SK-N-SH (cell line): Measurements from ENCODE around the gene PRR12. TPM values are rescaled to one million over a fixed set of nuclear protein-coding genes. Genes with fewer than 3 reads are reported as not detected.

Experiments
- CTCF ChIA-PET: fragments of 300-600, 350-600 bp; formaldehyde crosslinking; extraction: SDS; loops from one replicate; lab custom pipeline; 2021; lab: Yijun Ruan, JAX
- POLR2A ChIA-PET: fragments of 350-600 bp; sonication (Branson Sonifier 250); formaldehyde crosslinking; extraction: SDS; loops from one replicate; lab custom pipeline; 2020; ENCODE audit warnings: antibody characterized with exemption, inconsistent platforms; lab: Yijun Ruan, JAX
- DNase-seq: peaks from one replicate; pipeline ENCODE4 v3.0.0; 2012
- H2AFZ ChIP-seq: fragments of 200-600 bp; sonication (generic); 2 replicates; pipeline ENCODE4 v1.8.1; 2016; ENCODE audit warnings: antibody characterized with exemption, mild to moderate bottlenecking, low read depth
- H3F3A ChIP-seq: fragments of 200-600 bp; sonication (generic); replicated peaks from 2 replicates; pipeline ENCODE3; 2016; ENCODE audit warnings: antibody characterized with exemption, mild to moderate bottlenecking; ENCODE audit not compliant: insufficient read depth
- H3K27ac ChIP-seq, 2 experiments: fragments of 200-500 bp in 1 of 2; fragments of 200-600 bp in 1 of 2; sonication (Bioruptor generic) in 1 of 2; sonication (generic), shearing (Covaris generic) in 1 of 2; 2 replicates each; pipeline versions ENCODE4 v1.5.1 to v1.6.1; 2014 to 2016; ENCODE audit warnings: low read depth in 2 of 2, inconsistent platforms in 1 of 2, low read length in 1 of 2, mild to moderate bottlenecking in 1 of 2, mixed read lengths in 1 of 2
- H3K27me3 ChIP-seq: fragments of 200-600 bp; sonication (generic), shearing (Covaris generic); 2 replicates; pipeline ENCODE4 v1.6.1; 2016; ENCODE audit warnings: mixed run types; ENCODE audit not compliant: insufficient read depth
- H3K36me3 ChIP-seq, 2 experiments: fragments of 200-500 bp in 1 of 2; fragments of 200-600 bp in 1 of 2; sonication (Bioruptor generic) in 1 of 2; sonication (generic) in 1 of 2; replicated peaks in 1 of 2; 2 replicates each; pipeline versions ENCODE3 to v1.5.1; 2014 to 2016; ENCODE audit warnings: low read length in 1 of 2, mild to moderate bottlenecking in 1 of 2; ENCODE audit not compliant: insufficient read depth in 2 of 2, control insufficient read depth in 1 of 2
- H3K4me1 ChIP-seq, 2 experiments: fragments of 200-500 bp in 1 of 2; fragments of 200-600 bp in 1 of 2; sonication (Bioruptor generic) in 1 of 2; sonication (generic), shearing (Covaris generic) in 1 of 2; 2 replicates each; pipeline versions ENCODE4 v1.5.1 to v1.6.1; 2014 to 2016; ENCODE audit warnings: low read depth in 1 of 2, low read length in 1 of 2, mixed run types in 1 of 2; ENCODE audit not compliant: insufficient read depth in 2 of 2, control insufficient read depth in 1 of 2
- H3K4me2 ChIP-seq: fragments of 200-600 bp; sonication (generic), shearing (Covaris generic); 2 replicates; pipeline ENCODE4 v1.6.1; 2017; ENCODE audit warnings: mixed run types
- H3K4me3 ChIP-seq, 2 experiments: fragments of 200-500 bp in 1 of 2; fragments of 200-600 bp in 1 of 2; sonication (Bioruptor generic) in 1 of 2; sonication (generic), shearing (Covaris generic) in 1 of 2; 2 replicates each; pipeline versions ENCODE4 v1.5.1 to v1.8.1; 2014 to 2016; ENCODE audit warnings: low read depth in 2 of 2, inconsistent platforms in 1 of 2, low read length in 1 of 2, mild to moderate bottlenecking in 1 of 2, mixed read lengths in 1 of 2, moderate library complexity in 1 of 2
- H3K79me2 ChIP-seq: fragments of 200-600 bp; sonication (generic); 2 replicates; pipeline ENCODE4 v1.8.1; 2017; ENCODE audit warnings: mild to moderate bottlenecking; ENCODE audit not compliant: insufficient read depth
- H3K9ac ChIP-seq: fragments of 200-600 bp; sonication (generic); 2 replicates; pipeline ENCODE4 v1.6.1; 2017; ENCODE audit warnings: mixed run types
- H3K9me2 ChIP-seq: fragments of 200-600 bp; sonication (generic); 2 replicates; pipeline ENCODE4 v1.6.1; 2017; ENCODE audit warnings: mixed run types
- H3K9me3 ChIP-seq: fragments of 200-600 bp; sonication (generic); 2 replicates; pipeline ENCODE4 v1.6.1; 2017; ENCODE audit warnings: mixed run types, mild to moderate bottlenecking, moderate library complexity
- H4K20me1 ChIP-seq: fragments of 200-600 bp; sonication (generic); 2 replicates; pipeline ENCODE4 v1.6.1; 2017; ENCODE audit warnings: mild to moderate bottlenecking, mixed run types; ENCODE audit not compliant: insufficient read depth
- EZH2phosphoT487 ChIP-seq: fragments of 200-600 bp; sonication (generic); IDR thresholded peaks from 2 replicates; pipeline ENCODE4 v1.6.1; 2017; ENCODE audit warnings: low read depth, mixed run types, mild to moderate bottlenecking, antibody characterized with exemption, moderate library complexity, borderline replicate concordance
- FOXM1 ChIP-seq: IDR thresholded peaks from 2 replicates; pipeline ENCODE4 v1.4.0; 2012; ENCODE audit warnings: low read depth, mild to moderate bottlenecking
- GABPA ChIP-seq: IDR thresholded peaks from 2 replicates; pipeline ENCODE4 v1.4.0; 2012; ENCODE audit warnings: low read depth, mild to moderate bottlenecking
- JUND ChIP-seq: IDR thresholded peaks from 2 replicates; pipeline ENCODE4 v1.4.0; 2012
- MEF2A ChIP-seq: IDR thresholded peaks from 2 replicates; pipeline ENCODE4 v1.4.0; 2012; ENCODE audit warnings: low read depth, borderline replicate concordance
- NFIC ChIP-seq: IDR thresholded peaks from 2 replicates; pipeline ENCODE4 v1.4.0; 2012; ENCODE audit warnings: borderline replicate concordance
- RCOR1 ChIP-seq: fragments of 150-350 bp; IDR thresholded peaks from 2 replicates; pipeline ENCODE4 v1.6.1; 2017; ENCODE audit warnings: antibody characterized with exemption, low read length
- SIN3A ChIP-seq: IDR thresholded peaks from 2 replicates; pipeline ENCODE4 v1.6.1; 2012; ENCODE audit warnings: low read depth, mild to moderate bottlenecking, low read length, moderate library complexity, borderline replicate concordance
- WGBS: methylation state at CpG from one replicate; pipeline ENCODE4 v1.1.6; 2017; ENCODE audit warnings: low lambda C conversion rate; 5-methylcytosine and 5-hydroxymethylcytosine counted together
- polyA plus RNA-seq, 3 experiments: library from polyadenylated mRNA; depleted of rRNA; stranded (reverse); fragments of >200 nt; gene quantifications; 2 replicates each; pipeline ENCODE4 v1.2.3, GENCODE V29; 2012
- TF ChIP-seq, protein P1 (sequence below): IDR thresholded peaks from 2 replicates; pipeline ENCODE4 v1.6.1; 2012; ENCODE audit warnings: mild to moderate bottlenecking, low read depth, low read length, moderate library complexity
- TF ChIP-seq, protein P2 (sequence below): fragments of 200-600 bp; sonication (generic); IDR thresholded peaks from 2 replicates; pipeline ENCODE4 v1.6.1; 2017; ENCODE audit warnings: antibody characterized with exemption, mild to moderate bottlenecking, moderate library complexity
- TF ChIP-seq, protein P3 (sequence below): IDR thresholded peaks from 2 replicates; pipeline ENCODE4; 2012
- TF ChIP-seq, protein P4 (sequence below): fragments of 150-350 bp; IDR thresholded peaks from 2 replicates; pipeline ENCODE4 v1.6.1; 2016; ENCODE audit warnings: mild to moderate bottlenecking, low read depth, low read length

PRR12 gene
- polyA plus RNA-seq, 1 of the 3 experiments (the other 2 are of a cell fraction) = 1.7 TPM

- no peaks in the 10 kb centered on the region for H3K27me3 ChIP-seq
- H3K4me1 ChIP-seq = peaks cover 9 to 15% of the 10 kb centered on the region in 2 experiments; a peak in 3 of 4 replicates
- ChIA-PET POLR2A (interaction anchor here (2.2 kb wide), 1 partner anchor 17 kb away, joined by 7 read pairs; no protein-coding TSS in a partner anchor), CTCF (interaction anchor here (9.4 kb wide), 1 partner anchor 13 kb away, joined by 78 read pairs; the partner anchor contains the start of gene PRMT1)
- H3K79me2 ChIP-seq = peaks cover 30% of the 10 kb centered on the region
- no peak overlapping the region for H3K4me3 ChIP-seq
- H3K9ac ChIP-seq = no peak overlapping the region
- no peak overlapping the region for H2AFZ ChIP-seq
- H3K9me3 ChIP-seq = no peaks in the 10 kb centered on the region
- 89% methylated on average over 6 of the region's 12 CpGs for WGBS
- peaks cover 19 to 37% of the 10 kb centered on the region in 2 experiments for H3K36me3 ChIP-seq
- no peaks in the 10 kb centered on the region for H3K9me2 ChIP-seq
- H3K27ac ChIP-seq = no peak overlapping the region; a peak in 1 of 4 replicates
- DNase-seq = no peak
- TF ChIP-seq, protein P1, sequence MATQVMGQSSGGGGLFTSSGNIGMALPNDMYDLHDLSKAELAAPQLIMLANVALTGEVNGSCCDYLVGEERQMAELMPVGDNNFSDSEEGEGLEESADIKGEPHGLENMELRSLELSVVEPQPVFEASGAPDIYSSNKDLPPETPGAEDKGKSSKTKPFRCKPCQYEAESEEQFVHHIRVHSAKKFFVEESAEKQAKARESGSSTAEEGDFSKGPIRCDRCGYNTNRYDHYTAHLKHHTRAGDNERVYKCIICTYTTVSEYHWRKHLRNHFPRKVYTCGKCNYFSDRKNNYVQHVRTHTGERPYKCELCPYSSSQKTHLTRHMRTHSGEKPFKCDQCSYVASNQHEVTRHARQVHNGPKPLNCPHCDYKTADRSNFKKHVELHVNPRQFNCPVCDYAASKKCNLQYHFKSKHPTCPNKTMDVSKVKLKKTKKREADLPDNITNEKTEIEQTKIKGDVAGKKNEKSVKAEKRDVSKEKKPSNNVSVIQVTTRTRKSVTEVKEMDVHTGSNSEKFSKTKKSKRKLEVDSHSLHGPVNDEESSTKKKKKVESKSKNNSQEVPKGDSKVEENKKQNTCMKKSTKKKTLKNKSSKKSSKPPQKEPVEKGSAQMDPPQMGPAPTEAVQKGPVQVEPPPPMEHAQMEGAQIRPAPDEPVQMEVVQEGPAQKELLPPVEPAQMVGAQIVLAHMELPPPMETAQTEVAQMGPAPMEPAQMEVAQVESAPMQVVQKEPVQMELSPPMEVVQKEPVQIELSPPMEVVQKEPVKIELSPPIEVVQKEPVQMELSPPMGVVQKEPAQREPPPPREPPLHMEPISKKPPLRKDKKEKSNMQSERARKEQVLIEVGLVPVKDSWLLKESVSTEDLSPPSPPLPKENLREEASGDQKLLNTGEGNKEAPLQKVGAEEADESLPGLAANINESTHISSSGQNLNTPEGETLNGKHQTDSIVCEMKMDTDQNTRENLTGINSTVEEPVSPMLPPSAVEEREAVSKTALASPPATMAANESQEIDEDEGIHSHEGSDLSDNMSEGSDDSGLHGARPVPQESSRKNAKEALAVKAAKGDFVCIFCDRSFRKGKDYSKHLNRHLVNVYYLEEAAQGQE = no peak
- TF ChIP-seq, protein P2, sequence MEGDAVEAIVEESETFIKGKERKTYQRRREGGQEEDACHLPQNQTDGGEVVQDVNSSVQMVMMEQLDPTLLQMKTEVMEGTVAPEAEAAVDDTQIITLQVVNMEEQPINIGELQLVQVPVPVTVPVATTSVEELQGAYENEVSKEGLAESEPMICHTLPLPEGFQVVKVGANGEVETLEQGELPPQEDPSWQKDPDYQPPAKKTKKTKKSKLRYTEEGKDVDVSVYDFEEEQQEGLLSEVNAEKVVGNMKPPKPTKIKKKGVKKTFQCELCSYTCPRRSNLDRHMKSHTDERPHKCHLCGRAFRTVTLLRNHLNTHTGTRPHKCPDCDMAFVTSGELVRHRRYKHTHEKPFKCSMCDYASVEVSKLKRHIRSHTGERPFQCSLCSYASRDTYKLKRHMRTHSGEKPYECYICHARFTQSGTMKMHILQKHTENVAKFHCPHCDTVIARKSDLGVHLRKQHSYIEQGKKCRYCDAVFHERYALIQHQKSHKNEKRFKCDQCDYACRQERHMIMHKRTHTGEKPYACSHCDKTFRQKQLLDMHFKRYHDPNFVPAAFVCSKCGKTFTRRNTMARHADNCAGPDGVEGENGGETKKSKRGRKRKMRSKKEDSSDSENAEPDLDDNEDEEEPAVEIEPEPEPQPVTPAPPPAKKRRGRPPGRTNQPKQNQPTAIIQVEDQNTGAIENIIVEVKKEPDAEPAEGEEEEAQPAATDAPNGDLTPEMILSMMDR = no peak
- no peak for TF ChIP-seq EZH2phosphoT487
- no peak for TF ChIP-seq FOXM1
- no peak for TF ChIP-seq GABPA
- TF ChIP-seq, protein P3, sequence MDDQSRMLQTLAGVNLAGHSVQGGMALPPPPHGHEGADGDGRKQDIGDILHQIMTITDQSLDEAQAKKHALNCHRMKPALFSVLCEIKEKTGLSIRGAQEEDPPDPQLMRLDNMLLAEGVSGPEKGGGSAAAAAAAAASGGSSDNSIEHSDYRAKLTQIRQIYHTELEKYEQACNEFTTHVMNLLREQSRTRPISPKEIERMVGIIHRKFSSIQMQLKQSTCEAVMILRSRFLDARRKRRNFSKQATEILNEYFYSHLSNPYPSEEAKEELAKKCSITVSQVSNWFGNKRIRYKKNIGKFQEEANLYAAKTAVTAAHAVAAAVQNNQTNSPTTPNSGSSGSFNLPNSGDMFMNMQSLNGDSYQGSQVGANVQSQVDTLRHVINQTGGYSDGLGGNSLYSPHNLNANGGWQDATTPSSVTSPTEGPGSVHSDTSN = no peak
- TF ChIP-seq MEF2A = no peak
- no peak for TF ChIP-seq JUND
- TF ChIP-seq, protein P4, sequence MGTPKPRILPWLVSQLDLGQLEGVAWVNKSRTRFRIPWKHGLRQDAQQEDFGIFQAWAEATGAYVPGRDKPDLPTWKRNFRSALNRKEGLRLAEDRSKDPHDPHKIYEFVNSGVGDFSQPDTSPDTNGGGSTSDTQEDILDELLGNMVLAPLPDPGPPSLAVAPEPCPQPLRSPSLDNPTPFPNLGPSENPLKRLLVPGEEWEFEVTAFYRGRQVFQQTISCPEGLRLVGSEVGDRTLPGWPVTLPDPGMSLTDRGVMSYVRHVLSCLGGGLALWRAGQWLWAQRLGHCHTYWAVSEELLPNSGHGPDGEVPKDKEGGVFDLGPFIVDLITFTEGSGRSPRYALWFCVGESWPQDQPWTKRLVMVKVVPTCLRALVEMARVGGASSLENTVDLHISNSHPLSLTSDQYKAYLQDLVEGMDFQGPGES = no peak
- TF ChIP-seq NFIC = no peak
- no peak for TF ChIP-seq RCOR1
- no peak for TF ChIP-seq SIN3A
- H3F3A ChIP-seq = peaks cover 25% of the 10 kb centered on the region
- H4K20me1 ChIP-seq = no peaks in the 10 kb centered on the region
- no peak overlapping the region for H3K4me2 ChIP-seq
These were observed 72.2 kb downstream of the PRR12 start for GRCh38 chr19:49663224-49663623.
